HUES48 (cell line): Measurements from ENCODE around the gene TRIL.

Experiments
- H3K27ac ChIP-seq: one replicate; pipeline ENCODE4 v1.7.0; 2013; ENCODE audit warnings: low read depth, low read length, inconsistent platforms
- H3K27me3 ChIP-seq: 2 replicates; pipeline ENCODE4 v1.6.1; 2013; ENCODE audit warnings: mild to moderate bottlenecking, low read length; ENCODE audit not compliant: control insufficient read depth, insufficient read depth
- H3K36me3 ChIP-seq: 2 replicates; pipeline ENCODE4 v1.6.1; 2013; ENCODE audit warnings: low read length; ENCODE audit not compliant: control insufficient read depth, insufficient read depth
- H3K4me1 ChIP-seq: 2 replicates; pipeline ENCODE4 v1.6.1; 2013; ENCODE audit warnings: mild to moderate bottlenecking, low read length; ENCODE audit not compliant: control insufficient read depth, insufficient read depth
- H3K4me3 ChIP-seq: 2 replicates; pipeline ENCODE4 v1.5.1; 2013; ENCODE audit warnings: mild to moderate bottlenecking, low read depth, low read length
- H3K9ac ChIP-seq: 2 replicates; pipeline ENCODE4 v1.6.1; 2013; ENCODE audit warnings: mild to moderate bottlenecking, low read depth, low read length, moderate library complexity
- H3K9me3 ChIP-seq: 2 replicates; pipeline ENCODE4 v1.6.1; 2013; ENCODE audit warnings: low read length; ENCODE audit not compliant: control insufficient read depth, insufficient read depth

TRIL gene

DNA sequence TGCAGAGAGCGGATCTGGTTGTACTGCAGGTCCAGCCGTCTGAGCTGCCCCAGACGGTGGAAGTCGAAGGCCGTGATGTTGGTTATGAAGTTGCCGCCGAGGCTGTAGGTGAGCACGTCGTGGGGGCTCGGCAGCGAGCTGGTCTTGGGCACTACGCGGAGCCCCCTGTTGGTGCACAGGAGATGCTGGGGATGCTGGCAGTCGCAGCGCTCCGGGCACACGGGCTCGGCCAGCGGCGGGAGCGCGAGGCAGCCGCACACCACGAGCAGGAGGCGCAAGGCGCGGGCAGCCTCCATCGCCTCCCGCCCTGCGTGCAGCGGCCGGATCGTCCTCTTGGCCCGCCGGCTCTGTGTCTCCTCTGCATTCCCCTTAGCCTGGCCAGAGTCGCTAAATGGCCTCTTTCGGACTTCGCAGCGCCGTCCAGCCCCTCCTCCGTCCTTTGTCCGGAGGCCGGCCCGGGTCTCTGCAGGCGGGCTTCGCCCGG, 337 bp downstream of the TRIL start:
- Histone ChIP-seq H3K4me1 (peaks cover 29% of the 10 kb centered on the region), H3K36me3 (no peaks in the 10 kb centered on the region), H3K27ac (no peak overlapping the region), H3K27me3 (peaks cover 58% of the 10 kb centered on the region), H3K4me3 (peak overlapping the region; percentile 68), H3K9ac (no peak overlapping the region), H3K9me3 (0 out of 2 replicates have a peak, but pooled peaks cover 3% of the 10 kb centered on the region)

DNA sequence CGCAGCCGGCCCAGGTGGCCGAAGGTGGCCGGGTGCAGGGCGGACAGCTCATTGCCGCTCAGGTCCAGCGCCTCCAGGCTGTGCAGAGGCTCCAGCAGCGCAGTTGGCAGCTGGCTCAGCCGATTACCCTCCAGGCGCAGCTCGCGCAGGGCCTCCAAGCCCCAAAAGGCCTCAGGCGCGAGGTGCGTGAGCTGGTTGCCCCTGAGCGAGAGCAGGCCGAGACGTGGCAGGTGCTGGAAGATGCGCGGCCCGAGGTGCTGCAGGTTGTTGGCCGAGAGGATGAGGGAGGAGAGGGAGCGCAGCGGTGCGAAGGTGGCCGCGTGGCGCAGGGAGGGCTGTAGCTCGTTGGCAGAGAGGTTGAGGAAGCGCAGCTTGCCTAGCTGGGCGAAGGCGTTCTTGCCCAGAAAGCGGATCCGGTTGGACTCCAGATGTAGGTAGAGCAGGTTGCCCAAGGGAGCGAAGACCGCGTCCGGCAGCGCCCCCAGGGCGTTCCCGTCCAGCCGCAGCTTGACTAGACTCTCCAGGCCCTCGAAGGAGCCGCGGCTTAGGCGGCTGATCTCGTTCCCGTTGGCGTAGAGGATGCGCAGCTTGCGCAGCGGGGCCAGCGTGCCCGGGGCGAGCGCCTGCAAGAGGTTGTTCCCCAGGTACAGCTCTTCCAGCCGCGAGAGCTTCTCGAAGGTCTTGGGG, 923 bp downstream of the TRIL start:
- Histone ChIP-seq H3K36me3 (no peaks in the 10 kb centered on the region), H3K27me3 (peaks cover 58% of the 10 kb centered on the region), H3K4me1 (peaks cover 24% of the 10 kb centered on the region), H3K9me3 (0 out of 2 replicates have a peak, but pooled peaks cover 3% of the 10 kb centered on the region), H3K27ac (no peak overlapping the region), H3K9ac (no peak overlapping the region), H3K4me3 (peak overlapping the region; percentile 68)

DNA sequence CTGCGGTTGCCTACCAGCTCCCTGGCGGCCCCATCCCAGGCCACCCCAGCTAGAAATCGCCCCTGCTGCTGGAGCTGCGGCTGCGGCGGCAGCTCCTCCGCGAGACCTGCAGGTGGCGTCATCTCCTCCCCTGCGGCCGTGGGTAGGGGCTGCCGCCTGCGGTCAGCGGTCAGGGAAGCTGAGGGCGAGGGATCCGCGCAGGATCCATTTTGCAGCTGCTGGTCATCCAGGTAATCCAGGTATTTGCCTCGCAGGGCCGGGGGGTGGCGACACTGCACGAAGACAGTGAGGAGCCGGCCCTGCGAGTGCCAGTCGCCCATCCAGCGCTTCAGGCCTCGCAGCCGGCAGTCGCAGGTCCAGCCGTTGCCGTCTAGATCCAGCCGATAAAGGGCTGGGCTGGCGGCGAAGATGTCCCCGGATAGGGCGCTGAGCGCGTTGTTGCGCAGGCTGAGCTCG, 1.5 kb downstream of the TRIL start:
- H3K4me1 ChIP-seq = peaks cover 18% of the 10 kb centered on the region
- H3K4me3 ChIP-seq = peak overlapping the region; percentile 68
- no peak overlapping the region for H3K27ac ChIP-seq
- 0 out of 2 replicates have a peak, but pooled peaks cover 3% of the 10 kb centered on the region for H3K9me3 ChIP-seq
- H3K9ac ChIP-seq = no peak overlapping the region; the same call in 1 of the 2 replicates
- H3K27me3 ChIP-seq = peaks cover 58% of the 10 kb centered on the region
- H3K36me3 ChIP-seq = no peaks in the 10 kb centered on the region

DNA sequence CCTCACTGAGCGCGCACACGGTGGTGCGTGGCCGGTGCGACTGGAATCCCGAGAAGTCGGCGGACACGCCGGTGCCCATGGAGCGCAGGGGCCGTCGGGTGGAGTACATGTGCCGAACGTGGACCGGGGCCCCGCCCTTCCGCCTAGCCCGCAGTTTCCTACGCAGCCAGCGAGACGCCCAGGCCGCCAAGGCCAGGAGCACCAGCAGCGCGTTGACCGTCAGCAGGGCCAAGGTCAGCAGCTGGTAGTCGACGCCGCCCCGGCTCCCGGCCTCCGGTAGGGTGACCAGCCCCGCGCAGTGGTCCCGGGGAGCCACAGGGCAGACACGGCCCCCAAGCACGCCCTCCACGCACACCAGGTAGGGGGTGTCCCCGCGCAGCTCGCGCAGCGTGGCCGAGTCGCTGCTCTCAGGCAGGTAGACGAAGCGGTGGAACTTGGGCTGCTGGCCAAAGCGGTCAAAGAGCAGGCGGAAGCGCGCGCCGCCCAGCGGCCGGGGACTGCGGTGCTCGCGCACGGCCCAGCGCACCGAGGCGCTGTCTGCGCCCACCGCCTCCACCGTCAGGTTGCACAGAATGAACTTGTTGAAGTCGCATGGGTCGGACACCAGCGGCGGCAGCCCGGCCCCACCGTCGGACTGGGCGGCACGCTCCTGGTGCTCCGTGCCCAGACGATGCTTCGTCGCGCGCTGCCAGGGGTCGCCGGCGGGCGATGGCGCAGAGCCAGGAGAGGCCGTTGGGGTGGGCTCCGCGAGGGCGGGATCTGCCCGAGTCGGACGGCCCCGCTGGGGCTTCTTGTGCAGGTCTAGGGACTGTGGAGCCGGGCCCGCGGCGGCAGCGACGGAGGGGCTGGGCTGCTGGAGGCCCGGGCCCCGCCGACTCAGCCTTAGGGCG, 2.2 kb downstream of the TRIL start:
- Histone ChIP-seq H3K4me3 (peak overlapping the region; percentile 68), H3K27me3 (peaks cover 58% of the 10 kb centered on the region), H3K27ac (no peak overlapping the region), H3K36me3 (no peaks in the 10 kb centered on the region), H3K9ac (no peak overlapping the region; the same call in 1 of the 2 replicates), H3K9me3 (0 out of 2 replicates have a peak, but pooled peaks cover 3% of the 10 kb centered on the region), H3K4me1 (peaks cover 17% of the 10 kb centered on the region)

DNA sequence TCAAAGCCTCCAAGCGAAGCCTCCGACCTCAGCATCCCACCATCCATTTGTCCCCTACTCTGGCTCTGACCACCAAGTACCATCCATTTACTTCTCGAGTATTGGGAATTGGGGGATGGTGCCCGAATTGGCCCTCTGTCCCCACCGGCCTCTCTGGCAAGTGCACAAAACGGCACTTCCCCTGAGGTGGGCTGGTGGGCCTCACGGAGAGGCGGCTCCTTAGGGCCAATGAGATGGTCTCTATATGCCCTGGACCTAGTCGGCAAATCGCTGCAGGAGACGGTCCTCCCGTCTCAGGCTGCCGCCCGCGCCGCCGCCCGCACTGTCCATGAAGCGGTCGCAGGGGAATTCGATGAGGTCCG, 2.8 kb downstream of the TRIL start:
- Histone ChIP-seq H3K36me3 (no peaks in the 10 kb centered on the region), H3K9ac (no peak overlapping the region), H3K4me1 (peaks cover 17% of the 10 kb centered on the region), H3K4me3 (no peak overlapping the region; the same call in 1 of the 2 replicates), H3K27me3 (peaks cover 53% of the 10 kb centered on the region), H3K9me3 (0 out of 2 replicates have a peak, but pooled peaks cover 3% of the 10 kb centered on the region), H3K27ac (no peak overlapping the region)

DNA sequence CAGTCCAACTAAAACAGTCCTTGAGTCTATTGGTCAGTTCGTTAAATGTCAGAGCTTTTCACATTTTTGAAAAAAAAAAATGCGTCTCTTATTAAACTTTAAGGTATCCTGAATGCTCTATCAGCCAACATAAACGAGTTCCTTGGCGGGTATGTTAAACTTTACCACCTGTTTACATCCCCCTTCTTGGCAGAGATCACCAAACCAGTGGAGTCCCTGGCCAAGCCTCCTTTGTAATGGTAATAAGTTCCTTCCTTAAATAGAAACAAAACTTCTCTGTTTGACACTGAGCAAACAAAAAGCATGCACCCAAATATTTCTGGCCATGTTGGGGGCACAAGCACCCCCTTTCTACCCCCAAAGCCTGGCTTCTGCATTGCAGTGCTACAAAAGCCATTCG, 3.2 kb downstream of the TRIL start:
- peaks cover 49% of the 10 kb centered on the region for H3K27me3 ChIP-seq
- no peak overlapping the region for H3K27ac ChIP-seq
- H3K4me1 ChIP-seq = peaks cover 17% of the 10 kb centered on the region
- H3K4me3 ChIP-seq = no peak overlapping the region; the same call in 1 of the 2 replicates
- no peaks in the 10 kb centered on the region for H3K36me3 ChIP-seq
- H3K9me3 ChIP-seq = 0 out of 2 replicates have a peak, but pooled peaks cover 3% of the 10 kb centered on the region
- H3K9ac ChIP-seq = no peak overlapping the region

DNA sequence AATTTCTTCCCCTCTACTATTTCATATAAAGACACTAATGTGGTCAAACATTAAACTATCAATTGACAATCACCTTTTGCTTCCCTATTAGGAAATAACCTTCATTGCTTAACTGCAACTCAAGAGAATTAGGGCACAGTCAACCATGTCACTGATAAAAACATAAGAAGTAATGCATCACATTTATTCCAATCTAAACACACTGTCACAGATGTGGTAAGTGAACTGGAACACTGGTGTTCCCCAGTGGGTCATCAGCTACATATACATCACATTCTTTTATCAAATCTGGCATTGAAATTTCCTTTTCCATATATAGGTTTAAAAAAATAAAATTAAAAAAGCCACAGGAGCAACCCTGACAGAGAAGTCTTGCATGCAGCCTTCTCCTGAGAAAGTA, 3.7 kb downstream of the TRIL start:
- Histone ChIP-seq H3K27me3 (peaks cover 44% of the 10 kb centered on the region), H3K4me1 (peaks cover 17% of the 10 kb centered on the region), H3K9me3 (0 out of 2 replicates have a peak, but pooled peaks cover 3% of the 10 kb centered on the region), H3K4me3 (no peak overlapping the region), H3K36me3 (no peaks in the 10 kb centered on the region), H3K27ac (no peak overlapping the region), H3K9ac (no peak overlapping the region)

DNA sequence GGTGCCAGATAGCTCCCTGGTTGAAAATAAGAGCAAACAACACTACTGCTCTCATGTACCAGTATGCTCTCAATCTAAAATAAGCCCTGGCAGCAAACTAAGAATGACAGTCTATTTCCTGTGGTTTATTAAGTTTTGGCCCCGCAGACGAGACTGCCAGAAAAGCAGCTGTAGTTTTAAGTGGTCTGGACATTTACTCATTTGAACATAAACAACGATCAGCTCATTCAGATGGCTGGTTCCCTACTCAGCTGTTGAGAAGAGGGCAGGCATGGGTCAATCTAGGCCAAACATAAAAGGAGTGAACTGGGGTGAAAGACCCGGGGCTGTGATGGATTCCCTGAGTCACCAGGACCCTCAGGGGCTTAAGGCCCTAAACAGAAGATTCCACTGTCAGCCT, 4.5 kb downstream of the TRIL start:
- Histone ChIP-seq H3K27me3 (peaks cover 36% of the 10 kb centered on the region), H3K9me3 (0 out of 2 replicates have a peak, but pooled peaks cover 3% of the 10 kb centered on the region), H3K4me1 (peaks cover 10% of the 10 kb centered on the region), H3K4me3 (no peak overlapping the region), H3K9ac (no peak overlapping the region), H3K27ac (no peak overlapping the region), H3K36me3 (no peaks in the 10 kb centered on the region)

DNA sequence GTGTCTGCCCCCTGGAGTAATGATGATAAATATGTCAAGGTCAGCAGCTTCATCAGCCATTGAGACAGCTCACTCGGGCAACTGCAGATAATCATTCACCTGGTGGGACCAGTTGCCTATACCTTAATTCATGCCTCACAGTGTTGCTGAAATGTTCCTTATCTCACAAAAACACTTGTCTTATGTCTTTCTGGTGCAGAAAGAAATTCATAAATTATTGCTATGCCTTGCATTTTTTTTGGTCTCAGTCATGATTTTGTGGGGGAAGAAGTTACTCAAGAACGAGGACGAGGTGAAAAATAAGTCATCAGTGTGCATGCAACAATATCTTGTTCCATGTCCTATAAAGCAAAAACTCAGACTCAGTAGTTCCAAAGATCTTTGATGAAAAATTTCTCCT, 16.0 kb downstream of the TRIL start:
- H3K9ac ChIP-seq = no peak overlapping the region
- H3K9me3 ChIP-seq = no peaks in the 10 kb centered on the region
- H3K27ac ChIP-seq = no peak overlapping the region
- no peaks in the 10 kb centered on the region for H3K27me3 ChIP-seq
- no peak overlapping the region for H3K4me3 ChIP-seq
- H3K36me3 ChIP-seq = no peaks in the 10 kb centered on the region
- H3K4me1 ChIP-seq = no peaks in the 10 kb centered on the region

DNA sequence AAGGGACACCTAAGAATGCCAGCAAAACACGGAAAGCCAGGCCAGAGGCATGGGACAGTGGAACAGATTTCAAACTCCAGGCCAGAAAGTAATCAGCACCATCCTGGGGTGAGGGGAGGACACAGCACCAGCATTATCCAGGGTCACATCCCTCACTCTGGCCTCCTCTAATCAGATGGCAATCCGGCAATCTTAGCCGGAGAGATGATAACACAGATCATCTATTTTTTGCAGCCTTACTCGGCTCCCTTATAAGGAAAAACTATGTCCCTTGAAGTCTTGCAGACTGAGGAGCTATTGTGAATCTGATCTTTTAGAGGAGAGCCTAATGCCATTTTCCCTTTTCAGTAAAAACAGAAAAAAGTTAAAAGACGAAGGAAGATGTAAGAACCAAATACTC, 16.5 kb downstream of the TRIL start:
- Histone ChIP-seq H3K27me3 (no peaks in the 10 kb centered on the region), H3K9ac (no peak overlapping the region), H3K4me1 (no peaks in the 10 kb centered on the region), H3K4me3 (no peak overlapping the region), H3K36me3 (no peaks in the 10 kb centered on the region), H3K27ac (no peak overlapping the region), H3K9me3 (no peaks in the 10 kb centered on the region)
